Measurements from ENCODE around the gene AFG3L2. TPM values are rescaled to one million over a fixed set of nuclear protein-coding genes. Genes with fewer than 3 reads are reported as not detected.

AFG3L2 gene
- total and polyA plus RNA-seq, 9 of the 15 experiments (the other 6 are each of a cell fraction or from before 2014, with no cell fraction given) = 24.1 to 109 (median 84.0) TPM

DNA sequence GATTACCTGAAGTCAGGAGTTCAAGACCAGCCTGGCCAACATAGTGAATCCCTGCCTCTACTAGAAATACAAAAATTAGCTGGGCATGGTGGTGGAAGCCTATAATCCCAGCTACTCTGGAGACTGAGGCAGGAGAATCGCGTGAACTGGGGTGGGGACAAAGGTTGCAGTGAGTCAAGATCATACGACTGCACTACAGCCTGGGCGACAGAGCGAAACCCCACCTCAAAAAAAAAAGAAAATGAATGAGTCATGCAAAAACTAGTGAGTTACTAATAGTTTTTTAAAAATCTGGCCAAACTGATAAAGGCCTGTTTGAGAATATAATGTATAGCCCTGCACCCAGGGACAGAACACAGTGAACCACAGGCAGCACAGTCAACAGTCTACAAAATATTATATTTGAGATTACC is 17.5 kb downstream of the AFG3L2 start (continued):
- TF ChIP-seq, protein P1, sequence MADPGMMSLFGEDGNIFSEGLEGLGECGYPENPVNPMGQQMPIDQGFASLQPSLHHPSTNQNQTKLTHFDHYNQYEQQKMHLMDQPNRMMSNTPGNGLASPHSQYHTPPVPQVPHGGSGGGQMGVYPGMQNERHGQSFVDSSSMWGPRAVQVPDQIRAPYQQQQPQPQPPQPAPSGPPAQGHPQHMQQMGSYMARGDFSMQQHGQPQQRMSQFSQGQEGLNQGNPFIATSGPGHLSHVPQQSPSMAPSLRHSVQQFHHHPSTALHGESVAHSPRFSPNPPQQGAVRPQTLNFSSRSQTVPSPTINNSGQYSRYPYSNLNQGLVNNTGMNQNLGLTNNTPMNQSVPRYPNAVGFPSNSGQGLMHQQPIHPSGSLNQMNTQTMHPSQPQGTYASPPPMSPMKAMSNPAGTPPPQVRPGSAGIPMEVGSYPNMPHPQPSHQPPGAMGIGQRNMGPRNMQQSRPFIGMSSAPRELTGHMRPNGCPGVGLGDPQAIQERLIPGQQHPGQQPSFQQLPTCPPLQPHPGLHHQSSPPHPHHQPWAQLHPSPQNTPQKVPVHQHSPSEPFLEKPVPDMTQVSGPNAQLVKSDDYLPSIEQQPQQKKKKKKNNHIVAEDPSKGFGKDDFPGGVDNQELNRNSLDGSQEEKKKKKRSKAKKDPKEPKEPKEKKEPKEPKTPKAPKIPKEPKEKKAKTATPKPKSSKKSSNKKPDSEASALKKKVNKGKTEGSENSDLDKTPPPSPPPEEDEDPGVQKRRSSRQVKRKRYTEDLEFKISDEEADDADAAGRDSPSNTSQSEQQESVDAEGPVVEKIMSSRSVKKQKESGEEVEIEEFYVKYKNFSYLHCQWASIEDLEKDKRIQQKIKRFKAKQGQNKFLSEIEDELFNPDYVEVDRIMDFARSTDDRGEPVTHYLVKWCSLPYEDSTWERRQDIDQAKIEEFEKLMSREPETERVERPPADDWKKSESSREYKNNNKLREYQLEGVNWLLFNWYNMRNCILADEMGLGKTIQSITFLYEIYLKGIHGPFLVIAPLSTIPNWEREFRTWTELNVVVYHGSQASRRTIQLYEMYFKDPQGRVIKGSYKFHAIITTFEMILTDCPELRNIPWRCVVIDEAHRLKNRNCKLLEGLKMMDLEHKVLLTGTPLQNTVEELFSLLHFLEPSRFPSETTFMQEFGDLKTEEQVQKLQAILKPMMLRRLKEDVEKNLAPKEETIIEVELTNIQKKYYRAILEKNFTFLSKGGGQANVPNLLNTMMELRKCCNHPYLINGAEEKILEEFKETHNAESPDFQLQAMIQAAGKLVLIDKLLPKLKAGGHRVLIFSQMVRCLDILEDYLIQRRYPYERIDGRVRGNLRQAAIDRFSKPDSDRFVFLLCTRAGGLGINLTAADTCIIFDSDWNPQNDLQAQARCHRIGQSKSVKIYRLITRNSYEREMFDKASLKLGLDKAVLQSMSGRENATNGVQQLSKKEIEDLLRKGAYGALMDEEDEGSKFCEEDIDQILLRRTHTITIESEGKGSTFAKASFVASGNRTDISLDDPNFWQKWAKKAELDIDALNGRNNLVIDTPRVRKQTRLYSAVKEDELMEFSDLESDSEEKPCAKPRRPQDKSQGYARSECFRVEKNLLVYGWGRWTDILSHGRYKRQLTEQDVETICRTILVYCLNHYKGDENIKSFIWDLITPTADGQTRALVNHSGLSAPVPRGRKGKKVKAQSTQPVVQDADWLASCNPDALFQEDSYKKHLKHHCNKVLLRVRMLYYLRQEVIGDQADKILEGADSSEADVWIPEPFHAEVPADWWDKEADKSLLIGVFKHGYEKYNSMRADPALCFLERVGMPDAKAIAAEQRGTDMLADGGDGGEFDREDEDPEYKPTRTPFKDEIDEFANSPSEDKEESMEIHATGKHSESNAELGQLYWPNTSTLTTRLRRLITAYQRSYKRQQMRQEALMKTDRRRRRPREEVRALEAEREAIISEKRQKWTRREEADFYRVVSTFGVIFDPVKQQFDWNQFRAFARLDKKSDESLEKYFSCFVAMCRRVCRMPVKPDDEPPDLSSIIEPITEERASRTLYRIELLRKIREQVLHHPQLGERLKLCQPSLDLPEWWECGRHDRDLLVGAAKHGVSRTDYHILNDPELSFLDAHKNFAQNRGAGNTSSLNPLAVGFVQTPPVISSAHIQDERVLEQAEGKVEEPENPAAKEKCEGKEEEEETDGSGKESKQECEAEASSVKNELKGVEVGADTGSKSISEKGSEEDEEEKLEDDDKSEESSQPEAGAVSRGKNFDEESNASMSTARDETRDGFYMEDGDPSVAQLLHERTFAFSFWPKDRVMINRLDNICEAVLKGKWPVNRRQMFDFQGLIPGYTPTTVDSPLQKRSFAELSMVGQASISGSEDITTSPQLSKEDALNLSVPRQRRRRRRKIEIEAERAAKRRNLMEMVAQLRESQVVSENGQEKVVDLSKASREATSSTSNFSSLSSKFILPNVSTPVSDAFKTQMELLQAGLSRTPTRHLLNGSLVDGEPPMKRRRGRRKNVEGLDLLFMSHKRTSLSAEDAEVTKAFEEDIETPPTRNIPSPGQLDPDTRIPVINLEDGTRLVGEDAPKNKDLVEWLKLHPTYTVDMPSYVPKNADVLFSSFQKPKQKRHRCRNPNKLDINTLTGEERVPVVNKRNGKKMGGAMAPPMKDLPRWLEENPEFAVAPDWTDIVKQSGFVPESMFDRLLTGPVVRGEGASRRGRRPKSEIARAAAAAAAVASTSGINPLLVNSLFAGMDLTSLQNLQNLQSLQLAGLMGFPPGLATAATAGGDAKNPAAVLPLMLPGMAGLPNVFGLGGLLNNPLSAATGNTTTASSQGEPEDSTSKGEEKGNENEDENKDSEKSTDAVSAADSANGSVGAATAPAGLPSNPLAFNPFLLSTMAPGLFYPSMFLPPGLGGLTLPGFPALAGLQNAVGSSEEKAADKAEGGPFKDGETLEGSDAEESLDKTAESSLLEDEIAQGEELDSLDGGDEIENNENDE (IDR thresholded peaks at IDR 0.05; ENCODE audit: low read depth, low read length) = no peak
- TF ChIP-seq, protein P2, sequence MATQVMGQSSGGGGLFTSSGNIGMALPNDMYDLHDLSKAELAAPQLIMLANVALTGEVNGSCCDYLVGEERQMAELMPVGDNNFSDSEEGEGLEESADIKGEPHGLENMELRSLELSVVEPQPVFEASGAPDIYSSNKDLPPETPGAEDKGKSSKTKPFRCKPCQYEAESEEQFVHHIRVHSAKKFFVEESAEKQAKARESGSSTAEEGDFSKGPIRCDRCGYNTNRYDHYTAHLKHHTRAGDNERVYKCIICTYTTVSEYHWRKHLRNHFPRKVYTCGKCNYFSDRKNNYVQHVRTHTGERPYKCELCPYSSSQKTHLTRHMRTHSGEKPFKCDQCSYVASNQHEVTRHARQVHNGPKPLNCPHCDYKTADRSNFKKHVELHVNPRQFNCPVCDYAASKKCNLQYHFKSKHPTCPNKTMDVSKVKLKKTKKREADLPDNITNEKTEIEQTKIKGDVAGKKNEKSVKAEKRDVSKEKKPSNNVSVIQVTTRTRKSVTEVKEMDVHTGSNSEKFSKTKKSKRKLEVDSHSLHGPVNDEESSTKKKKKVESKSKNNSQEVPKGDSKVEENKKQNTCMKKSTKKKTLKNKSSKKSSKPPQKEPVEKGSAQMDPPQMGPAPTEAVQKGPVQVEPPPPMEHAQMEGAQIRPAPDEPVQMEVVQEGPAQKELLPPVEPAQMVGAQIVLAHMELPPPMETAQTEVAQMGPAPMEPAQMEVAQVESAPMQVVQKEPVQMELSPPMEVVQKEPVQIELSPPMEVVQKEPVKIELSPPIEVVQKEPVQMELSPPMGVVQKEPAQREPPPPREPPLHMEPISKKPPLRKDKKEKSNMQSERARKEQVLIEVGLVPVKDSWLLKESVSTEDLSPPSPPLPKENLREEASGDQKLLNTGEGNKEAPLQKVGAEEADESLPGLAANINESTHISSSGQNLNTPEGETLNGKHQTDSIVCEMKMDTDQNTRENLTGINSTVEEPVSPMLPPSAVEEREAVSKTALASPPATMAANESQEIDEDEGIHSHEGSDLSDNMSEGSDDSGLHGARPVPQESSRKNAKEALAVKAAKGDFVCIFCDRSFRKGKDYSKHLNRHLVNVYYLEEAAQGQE (IDR thresholded peaks at IDR 0.05; ENCODE audit: borderline replicate concordance) = no peak
- TF ChIP-seq, protein P2 (CRISPR knock-in tag; IDR thresholded peaks at IDR 0.05; ENCODE audit: low read depth) = no peak
- TF ChIP-seq MBD2 (IDR thresholded peaks at IDR 0.05; ENCODE audit: borderline replicate concordance, low read depth) (no peak), CREB1 (IDR thresholded peaks at IDR 0.05) (no peak), CREB1 (CRISPR knock-in tag; IDR thresholded peaks at IDR 0.05) (no peak), FOXA1 (IDR thresholded peaks at IDR 0.05; ENCODE audit: borderline replicate concordance) (no peak)
- TF ChIP-seq, protein P3, sequence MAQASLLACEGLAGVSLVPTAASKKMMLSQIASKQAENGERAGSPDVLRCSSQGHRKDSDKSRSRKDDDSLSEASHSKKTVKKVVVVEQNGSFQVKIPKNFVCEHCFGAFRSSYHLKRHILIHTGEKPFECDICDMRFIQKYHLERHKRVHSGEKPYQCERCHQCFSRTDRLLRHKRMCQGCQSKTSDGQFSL (CRISPR knock-in tag; IDR thresholded peaks at IDR 0.05) = no peak
- TF ChIP-seq, protein P3 (tag; IDR thresholded peaks at IDR 0.05) = no peak
